Endothelial cell of umbilical vein (primary cell): ENCODE data around the gene EID3. TPM values are rescaled to one million over a fixed set of nuclear protein-coding genes. Genes with fewer than 3 reads are reported as not detected.

Experiments used
- BruUV-seq: library from RNA; stranded (reverse); fragments of 400-500 nt; replicated peaks from 2 replicates; lab custom pipeline; 2021; lab: Mats Ljungman, UMichigan
- CTCF ChIA-PET: fragments of 300-600, 350-600 bp; sonication (Branson Sonifier 250); formaldehyde crosslinking; loops from one replicate; lab custom pipeline; 2021; ENCODE audit warnings: antibody characterized with exemption, inconsistent platforms; lab: Charles Lee
- POLR2A ChIA-PET: fragments of 300-600, 350-600 bp; sonication (Branson Sonifier 250); formaldehyde crosslinking; loops from one replicate; lab custom pipeline; 2021; ENCODE audit warnings: antibody characterized with exemption, inconsistent platforms; lab: Charles Lee
- DNase-seq: peaks from one replicate; pipeline ENCODE4 v3.0.0-alpha.2; 2011; ENCODE audit warnings: low read depth, low spot score
- FAIRE-seq: peaks from 2 replicates; lab custom pipeline; 2011; peaks lifted over from hg19 to GRCh38; lab: Jason Lieb, UNC
- H2AFZ ChIP-seq: 2 replicates; pipeline ENCODE4 v1.6.0; 2012; ENCODE audit warnings: low read depth, low read length, control low read depth, inconsistent platforms
- H3K27ac ChIP-seq: 2 replicates; pipeline ENCODE4 v1.5.1; 2011; ENCODE audit warnings: low read depth, mild to moderate bottlenecking, control low read depth, low read length, moderate library complexity; ENCODE audit not compliant: insufficient read depth
- H3K27me3 ChIP-seq, 2 experiments: 2 replicates each; pipeline versions ENCODE4 v1.6.0 to v1.6.1; 2011; ENCODE audit warnings: low read length in 2 of 2, mixed read lengths in 1 of 2; ENCODE audit not compliant: control insufficient read depth in 2 of 2, insufficient read depth in 2 of 2
- H3K36me3 ChIP-seq, 2 experiments: 2 replicates in 1 of 2; 3 replicates in 1 of 2; pipeline ENCODE4 v1.5.1; 2011; ENCODE audit warnings: low read length in 2 of 2, mild to moderate bottlenecking in 1 of 2, moderate library complexity in 1 of 2; ENCODE audit not compliant: control insufficient read depth in 2 of 2, insufficient read depth in 2 of 2; ENCODE audit errors: extremely low read depth in 1 of 2
- H3K4me1 ChIP-seq: 3 replicates; pipeline ENCODE4 v1.5.1; 2011; ENCODE audit warnings: mild to moderate bottlenecking, low read length; ENCODE audit not compliant: control insufficient read depth, insufficient read depth; ENCODE audit errors: extremely low read depth
- H3K4me2 ChIP-seq: 2 replicates; pipeline ENCODE4 v1.6.1; 2011; ENCODE audit warnings: low read length, control low read depth, mixed read lengths; ENCODE audit not compliant: insufficient read depth
- H3K4me3 ChIP-seq, 3 experiments: fragments of 200-600 bp in 1 of 3; sonication (generic), shearing (Covaris generic) in 1 of 3; replicated peaks in 1 of 3; 2 replicates each; pipeline ENCODE4 v1.5.1; 2011 to 2016; ENCODE audit warnings: control low read depth in 3 of 3, low read length in 3 of 3, mild to moderate bottlenecking in 2 of 3, inconsistent platforms in 1 of 3, low read depth in 1 of 3, moderate library complexity in 1 of 3; ENCODE audit not compliant: insufficient read depth in 1 of 3
- H3K79me2 ChIP-seq: 2 replicates; pipeline ENCODE4 v1.6.0; 2012; ENCODE audit warnings: low read length, inconsistent platforms; ENCODE audit not compliant: control insufficient read depth, insufficient read depth
- H3K9ac ChIP-seq: replicated peaks from 2 replicates; pipeline ENCODE3; 2011; ENCODE audit warnings: low read length, control low read depth; ENCODE audit not compliant: insufficient read depth; ENCODE audit errors: extremely low read depth
- H3K9me1 ChIP-seq: replicated peaks from 3 replicates; pipeline ENCODE4 v1.6.0; 2011; ENCODE audit warnings: mild to moderate bottlenecking, low read length; ENCODE audit not compliant: control insufficient read depth, insufficient read depth; ENCODE audit errors: extremely low read depth
- H3K9me3 ChIP-seq: replicated peaks from 2 replicates; pipeline ENCODE4 v1.5.1; 2012; ENCODE audit warnings: low read length, inconsistent platforms; ENCODE audit not compliant: control insufficient read depth, insufficient read depth
- H4K20me1 ChIP-seq: replicated peaks from 2 replicates; pipeline ENCODE3; 2011; ENCODE audit warnings: mild to moderate bottlenecking, low read length; ENCODE audit not compliant: control insufficient read depth, insufficient read depth; ENCODE audit errors: extremely low read depth
- CTCF ChIP-seq, 2 donors: IDR thresholded peaks; 1 replicate in 1 of 2; 2 replicates in 1 of 2; pipeline ENCODE4 v1.5.1; 2011; ENCODE audit warnings: low read length in 2 of 2, mild to moderate bottlenecking in 2 of 2, moderate library complexity in 2 of 2, control low read depth in 1 of 2, inconsistent platforms in 1 of 2, low read depth in 1 of 2; ENCODE audit not compliant: insufficient read depth in 1 of 2; ENCODE audit errors: extremely low read depth in 1 of 2
- EZH2 ChIP-seq: IDR thresholded peaks from 2 replicates; pipeline ENCODE4 v1.6.1; 2012; ENCODE audit warnings: borderline replicate concordance, low read depth, mild to moderate bottlenecking, moderate library complexity, low read length, inconsistent platforms; ENCODE audit not compliant: severe bottlenecking
- FOS ChIP-seq: IDR thresholded peaks from 2 replicates; pipeline ENCODE4 v1.6.1; 2011; ENCODE audit warnings: mild to moderate bottlenecking, low read length, moderate library complexity, borderline replicate concordance; ENCODE audit not compliant: insufficient read depth
- POLR2A ChIP-seq: IDR thresholded peaks from 2 replicates; pipeline ENCODE4 v1.6.1; 2012; ENCODE audit warnings: low read depth, mild to moderate bottlenecking, control low read depth, low read length
- POLR2AphosphoS5 ChIP-seq: IDR thresholded peaks from 2 replicates; pipeline ENCODE4 v1.6.1; 2012; ENCODE audit warnings: low read depth, mild to moderate bottlenecking, control low read depth, low read length, moderate library complexity; ENCODE audit not compliant: insufficient read depth
- dilution Hi-C: fragments of 300-500 bp; cut with MboI; formaldehyde crosslinking; loops from one replicate; pipeline ENCODE4 v1.15.0; 2019; ENCODE audit warnings: low sequenced_read_pairs; ENCODE audit not compliant: extremely low pct_ligation_motif_present
- intact Hi-C: fragments of 100-400 bp; cut with micrococcal nuclease; formaldehyde crosslinking; loops from one replicate; pipeline ENCODE4 v1.10.0; 2022
- polyA plus RNA-seq, 4 experiments: library from polyadenylated mRNA; depleted of rRNA in 3 of 4; stranded (reverse) in 3 of 4; unstranded in 1 of 4; fragments of >200 nt; gene quantifications; 2 replicates each; pipeline versions ENCODE4 v1.2.1 to v1.2.3, GENCODE V29; 2011 to 2012; ENCODE audit warnings: missing spikeins in 1 of 4
- total RNA-seq: library from RNA; stranded (reverse); gene quantifications from 2 replicates; pipeline ENCODE4 v1.2.3, GENCODE V29; 2021
- TF ChIP-seq, protein P1 (sequence below): IDR thresholded peaks from 2 replicates; pipeline ENCODE4 v1.6.1; 2011; ENCODE audit not compliant: insufficient read depth, insufficient read length

The EID3 gene
- total and polyA plus RNA-seq, 2 donors (not counting 3 experiments of a cell fraction or from before 2014, with no cell fraction given) = 1.5 to 14.5 TPM

- CTCF ChIA-PET = interaction anchor here (1.5 kb wide), 1 partner anchor 17 kb away, joined by 3 read pairs; no protein-coding TSS in a partner anchor
- Histone ChIP-seq H3K27me3 (no peaks in the 10 kb centered on the region), H3K79me2 (peaks cover 29% of the 10 kb centered on the region), H3K9ac (no peak overlapping the region), H3K36me3 (peaks cover 25 to 36% of the 10 kb centered on the region in 2 experiments), H3K4me2 (no peak overlapping the region), H3K9me3 (no peaks in the 10 kb centered on the region), H4K20me1 (peaks cover 3% of the 10 kb centered on the region), H2AFZ (no peak overlapping the region), H3K27ac (no peak overlapping the region), H3K4me3 (no peak overlapping the region), H3K9me1 (no peaks in the 10 kb centered on the region), H3K4me1 (no peaks in the 10 kb centered on the region)
- peak; percentile 23 for TF ChIP-seq POLR2AphosphoS5
- TF ChIP-seq, protein P1, sequence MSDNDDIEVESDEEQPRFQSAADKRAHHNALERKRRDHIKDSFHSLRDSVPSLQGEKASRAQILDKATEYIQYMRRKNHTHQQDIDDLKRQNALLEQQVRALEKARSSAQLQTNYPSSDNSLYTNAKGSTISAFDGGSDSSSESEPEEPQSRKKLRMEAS = no peak
- TF ChIP-seq CTCF (IDR thresholded peaks at IDR 0.05; ENCODE audit: extremely low read depth in 1 of 2, insufficient read depth in 1 of 2, low read depth in 1 of 2, low read length in 2 of 2) = no peak
- no peak for TF ChIP-seq FOS
- peak; percentile 30 for TF ChIP-seq POLR2A
- TF ChIP-seq EZH2 = no peak
- no TSS peak for BruUV-seq
- DNase-seq (no peak), FAIRE-seq (no peak)
- dilution Hi-C loops = no loop called here
- POLR2A ChIA-PET = interaction anchor here (1.2 kb wide), 1 partner anchor 66 kb away, joined by 3 read pairs; no protein-coding TSS in a partner anchor
- intact Hi-C loops = no loop called here
These were observed 48.7 kb downstream of the EID3 start for GRCh38 chr12:104352106-104352713.
